SK-N-SH (cell line): ENCODE measurements around the gene LPIN1. TPM values are rescaled to one million over a fixed set of nuclear protein-coding genes. Genes with fewer than 3 reads are reported as not detected.

Experiments
- CTCF ChIA-PET: fragments of 300-600, 350-600 bp; formaldehyde crosslinking; extraction: SDS; loops from one replicate; lab custom pipeline; 2021; lab: Yijun Ruan, JAX
- POLR2A ChIA-PET: fragments of 350-600 bp; sonication (Branson Sonifier 250); formaldehyde crosslinking; extraction: SDS; loops from one replicate; lab custom pipeline; 2020; ENCODE audit warnings: antibody characterized with exemption, inconsistent platforms; lab: Yijun Ruan, JAX
- DNase-seq: peaks from one replicate; pipeline ENCODE4 v3.0.0; 2012
- H2AFZ ChIP-seq: fragments of 200-600 bp; sonication (generic); 2 replicates; pipeline ENCODE4 v1.8.1; 2016; ENCODE audit warnings: antibody characterized with exemption, mild to moderate bottlenecking, low read depth
- H3F3A ChIP-seq: fragments of 200-600 bp; sonication (generic); replicated peaks from 2 replicates; pipeline ENCODE3; 2016; ENCODE audit warnings: antibody characterized with exemption, mild to moderate bottlenecking; ENCODE audit not compliant: insufficient read depth
- H3K27ac ChIP-seq, 2 experiments: fragments of 200-500 bp in 1 of 2; fragments of 200-600 bp in 1 of 2; sonication (Bioruptor generic) in 1 of 2; sonication (generic), shearing (Covaris generic) in 1 of 2; 2 replicates each; pipeline versions ENCODE4 v1.5.1 to v1.6.1; 2014 to 2016; ENCODE audit warnings: low read depth in 2 of 2, inconsistent platforms in 1 of 2, low read length in 1 of 2, mild to moderate bottlenecking in 1 of 2, mixed read lengths in 1 of 2
- H3K27me3 ChIP-seq: fragments of 200-600 bp; sonication (generic), shearing (Covaris generic); 2 replicates; pipeline ENCODE4 v1.6.1; 2016; ENCODE audit warnings: mixed run types; ENCODE audit not compliant: insufficient read depth
- H3K36me3 ChIP-seq, 2 experiments: fragments of 200-500 bp in 1 of 2; fragments of 200-600 bp in 1 of 2; sonication (Bioruptor generic) in 1 of 2; sonication (generic) in 1 of 2; replicated peaks in 1 of 2; 2 replicates each; pipeline versions ENCODE3 to v1.5.1; 2014 to 2016; ENCODE audit warnings: low read length in 1 of 2, mild to moderate bottlenecking in 1 of 2; ENCODE audit not compliant: insufficient read depth in 2 of 2, control insufficient read depth in 1 of 2
- H3K4me1 ChIP-seq, 2 experiments: fragments of 200-500 bp in 1 of 2; fragments of 200-600 bp in 1 of 2; sonication (Bioruptor generic) in 1 of 2; sonication (generic), shearing (Covaris generic) in 1 of 2; 2 replicates each; pipeline versions ENCODE4 v1.5.1 to v1.6.1; 2014 to 2016; ENCODE audit warnings: low read depth in 1 of 2, low read length in 1 of 2, mixed run types in 1 of 2; ENCODE audit not compliant: insufficient read depth in 2 of 2, control insufficient read depth in 1 of 2
- H3K4me2 ChIP-seq: fragments of 200-600 bp; sonication (generic), shearing (Covaris generic); 2 replicates; pipeline ENCODE4 v1.6.1; 2017; ENCODE audit warnings: mixed run types
- H3K4me3 ChIP-seq, 2 experiments: fragments of 200-500 bp in 1 of 2; fragments of 200-600 bp in 1 of 2; sonication (Bioruptor generic) in 1 of 2; sonication (generic), shearing (Covaris generic) in 1 of 2; 2 replicates each; pipeline versions ENCODE4 v1.5.1 to v1.8.1; 2014 to 2016; ENCODE audit warnings: low read depth in 2 of 2, inconsistent platforms in 1 of 2, low read length in 1 of 2, mild to moderate bottlenecking in 1 of 2, mixed read lengths in 1 of 2, moderate library complexity in 1 of 2
- H3K79me2 ChIP-seq: fragments of 200-600 bp; sonication (generic); 2 replicates; pipeline ENCODE4 v1.8.1; 2017; ENCODE audit warnings: mild to moderate bottlenecking; ENCODE audit not compliant: insufficient read depth
- H3K9ac ChIP-seq: fragments of 200-600 bp; sonication (generic); 2 replicates; pipeline ENCODE4 v1.6.1; 2017; ENCODE audit warnings: mixed run types
- H3K9me2 ChIP-seq: fragments of 200-600 bp; sonication (generic); 2 replicates; pipeline ENCODE4 v1.6.1; 2017; ENCODE audit warnings: mixed run types
- H3K9me3 ChIP-seq: fragments of 200-600 bp; sonication (generic); 2 replicates; pipeline ENCODE4 v1.6.1; 2017; ENCODE audit warnings: mixed run types, mild to moderate bottlenecking, moderate library complexity
- H4K20me1 ChIP-seq: fragments of 200-600 bp; sonication (generic); 2 replicates; pipeline ENCODE4 v1.6.1; 2017; ENCODE audit warnings: mild to moderate bottlenecking, mixed run types; ENCODE audit not compliant: insufficient read depth
- CHD2 ChIP-seq: fragments of 150-350 bp; IDR thresholded peaks from 2 replicates; pipeline ENCODE4 v1.6.1; 2018; ENCODE audit warnings: low read length; ENCODE audit not compliant: partially characterized antibody
- CTCF ChIP-seq: fragments of 200-600 bp; sonication (generic); IDR thresholded peaks from 2 replicates; pipeline ENCODE4 v1.6.1; 2017; ENCODE audit warnings: antibody characterized with exemption, mild to moderate bottlenecking, moderate library complexity
- ELF1 ChIP-seq: IDR thresholded peaks from 2 replicates; pipeline ENCODE4 v1.4.0; 2012
- EP300 ChIP-seq, 2 experiments: IDR thresholded peaks; 2 replicates each; pipeline versions ENCODE4 v1.4.0 to v1.6.1; 2012; ENCODE audit warnings: borderline replicate concordance in 1 of 2, low read depth in 1 of 2, low read length in 1 of 2
- EZH2phosphoT487 ChIP-seq: fragments of 200-600 bp; sonication (generic); IDR thresholded peaks from 2 replicates; pipeline ENCODE4 v1.6.1; 2017; ENCODE audit warnings: low read depth, mixed run types, mild to moderate bottlenecking, antibody characterized with exemption, moderate library complexity, borderline replicate concordance
- FOXJ3 ChIP-seq: sonication (generic); formaldehyde crosslinking; IDR thresholded peaks from 2 replicates; pipeline ENCODE4 v1.5.1; 2020; ENCODE audit warnings: mild to moderate bottlenecking, missing genetic modification reagents
- FOXM1 ChIP-seq: IDR thresholded peaks from 2 replicates; pipeline ENCODE4 v1.4.0; 2012; ENCODE audit warnings: low read depth, mild to moderate bottlenecking
- GATA2 ChIP-seq: sonication (generic); formaldehyde crosslinking; IDR thresholded peaks from 2 replicates; pipeline ENCODE4 v1.5.0; 2020; ENCODE audit warnings: mild to moderate bottlenecking, missing genetic modification reagents
- JUND ChIP-seq: IDR thresholded peaks from 2 replicates; pipeline ENCODE4 v1.4.0; 2012
- MAX ChIP-seq: IDR thresholded peaks from 2 replicates; pipeline ENCODE4 v1.4.0; 2012; ENCODE audit warnings: low read depth
- MEF2A ChIP-seq: IDR thresholded peaks from 2 replicates; pipeline ENCODE4 v1.4.0; 2012; ENCODE audit warnings: low read depth, borderline replicate concordance
- MXI1 ChIP-seq: IDR thresholded peaks from 2 replicates; pipeline ENCODE4 v1.6.1; 2012; ENCODE audit warnings: mild to moderate bottlenecking, low read depth, low read length, improper control_type of control experiment
- NFIC ChIP-seq: IDR thresholded peaks from 2 replicates; pipeline ENCODE4 v1.4.0; 2012; ENCODE audit warnings: borderline replicate concordance
- NRF1 ChIP-seq: IDR thresholded peaks from 2 replicates; pipeline ENCODE4 v1.6.1; 2012; ENCODE audit warnings: low read depth, mild to moderate bottlenecking, low read length
- POLR2AphosphoS5 ChIP-seq: IDR thresholded peaks from 2 replicates; pipeline ENCODE4 v1.6.1; 2012; ENCODE audit warnings: low read depth, low read length
- RAD21 ChIP-seq: IDR thresholded peaks from 2 replicates; pipeline ENCODE4 v1.6.1; 2012; ENCODE audit warnings: mild to moderate bottlenecking, low read length
- REST ChIP-seq: IDR thresholded peaks from 2 replicates; pipeline ENCODE4 v1.6.1; 2012; ENCODE audit warnings: mild to moderate bottlenecking, low read depth, low read length, moderate library complexity
- RXRA ChIP-seq: IDR thresholded peaks from 2 replicates; pipeline ENCODE4 v1.4.0; 2012; ENCODE audit warnings: low read depth, mild to moderate bottlenecking, borderline replicate concordance
- TAF1 ChIP-seq: IDR thresholded peaks from 2 replicates; pipeline ENCODE4 v1.6.1; 2012; ENCODE audit warnings: low read depth, mild to moderate bottlenecking, low read length, moderate library complexity, borderline replicate concordance
- USF1 ChIP-seq: IDR thresholded peaks from 2 replicates; pipeline ENCODE4 v1.4.0; 2012; ENCODE audit warnings: low read depth, borderline replicate concordance
- USF2 ChIP-seq: fragments of 150-350 bp; IDR thresholded peaks from 2 replicates; pipeline ENCODE4 v1.6.1; 2017; ENCODE audit warnings: antibody characterized with exemption, low read length, low read depth, borderline replicate concordance
- YY1 ChIP-seq: IDR thresholded peaks from 2 replicates; pipeline ENCODE4 v1.4.0; 2012; ENCODE audit warnings: low read depth, mild to moderate bottlenecking
- ZBTB33 ChIP-seq: IDR thresholded peaks from 2 replicates; pipeline ENCODE4 v1.4.0; 2012; ENCODE audit warnings: low read depth, borderline replicate concordance
- WGBS: methylation state at CpG from one replicate; pipeline ENCODE4 v1.1.6; 2017; ENCODE audit warnings: low lambda C conversion rate; 5-methylcytosine and 5-hydroxymethylcytosine counted together
- polyA plus RNA-seq, 3 experiments: library from polyadenylated mRNA; depleted of rRNA; stranded (reverse); fragments of >200 nt; gene quantifications; 2 replicates each; pipeline ENCODE4 v1.2.3, GENCODE V29; 2012

Gene LPIN1
- polyA plus RNA-seq, 1 of the 3 experiments (the other 2 are of a cell fraction), result 22.1 TPM

- H2AFZ ChIP-seq, result peak overlapping the region; percentile 87
- H3F3A ChIP-seq, result no peaks in the 10 kb centered on the region
- peaks cover 14% of the 10 kb centered on the region for H4K20me1 ChIP-seq
- peak; percentile 94 for DNase-seq
- peak overlapping the region; percentile 60 to 81 for H3K27ac ChIP-seq
- POLR2A ChIA-PET, result interaction anchor here (0.7 to 1.9 kb wide), 11 partner anchors 9 to 51 kb away, joined by 3 to 6 read pairs (median 4); no protein-coding TSS in a partner anchor
- H3K79me2 ChIP-seq, result peaks cover 22% of the 10 kb centered on the region
- no peaks in the 10 kb centered on the region for H3K9me2 ChIP-seq
- peak overlapping the region; percentile 30 to 54 for H3K4me3 ChIP-seq
- peak overlapping the region; percentile 57; the same call in 1 of the 2 replicates for H3K9ac ChIP-seq
- H3K36me3 ChIP-seq, result no peaks in the 10 kb centered on the region
- CTCF ChIA-PET, result interaction anchor here (0.6 to 32.6 kb wide), 19 partner anchors 8 to 278 kb away, joined by 3 to 873 read pairs (median 6); partner anchors contain the start of gene E2F6
- H3K27me3 ChIP-seq, result no peaks in the 10 kb centered on the region
- H3K4me2 ChIP-seq, result peak overlapping the region; percentile 77
- H3K4me1 ChIP-seq, result peaks cover 22 to 47% of the 10 kb centered on the region in 2 experiments
- H3K9me3 ChIP-seq, result no peaks in the 10 kb centered on the region
- 4% methylated on average over 9 of the region's 10 CpGs for WGBS
- TF ChIP-seq CHD2 (peak; percentile 84), JUND (peak; percentile 97), RAD21 (peak; percentile 46), YY1 (peak; percentile 73; the same call in 1 of the 2 replicates), MEF2A (peak; percentile 50; the same call in 1 of the 2 replicates), POLR2AphosphoS5 (peak; percentile 76; the same call in 1 of the 2 replicates), MXI1 (peak; percentile 80; the same call in 1 of the 2 replicates), ELF1 (peak; percentile 78; the same call in 1 of the 2 replicates), GATA2 (peak; percentile 82), EP300 (IDR thresholded peaks at IDR 0.05; ENCODE audit: borderline replicate concordance in 1 of 2, low read depth in 1 of 2, low read length in 1 of 2) (peak; percentile 72 to 74; a peak in 2 of 4 replicates), NFIC (peak; percentile 80), USF2 (no peak), NRF1 (no peak), FOXM1 (no peak), REST (peak; percentile 54; the same call in 1 of the 2 replicates), FOXJ3 (CRISPR knock-in tag) (peak; percentile 35; the same call in 1 of the 2 replicates), TAF1 (peak; percentile 88), RXRA (peak; percentile 60; the same call in 1 of the 2 replicates), CTCF (no peak), ZBTB33 (no peak), EZH2phosphoT487 (no peak), MAX (peak; percentile 92), USF1 (peak; percentile 60)
Observed at GRCh38 chr2:11743846-11744553, 2.4 kb upstream of the LPIN1 start.
